ENCODE data around the gene DCAF8.

DCAF8 gene

DNA sequence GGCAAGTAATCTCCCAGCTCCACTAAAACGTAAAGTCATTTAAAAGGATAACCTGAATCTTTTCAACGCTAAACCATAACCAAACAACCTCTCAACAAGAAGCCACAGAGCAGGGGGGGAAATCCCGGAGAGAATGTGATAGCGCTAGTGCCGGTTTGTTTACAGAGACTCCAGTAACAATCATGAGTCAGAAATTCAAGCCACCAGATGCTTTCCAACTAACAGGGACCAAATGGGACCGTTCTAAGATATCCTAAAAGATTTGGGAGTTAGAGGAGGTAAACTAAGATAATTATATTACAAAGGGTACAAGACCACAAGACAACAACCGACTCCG lies 825 bp downstream of the DCAF8 start:
- DNase-seq (ENCODE audit: low spot score): no peak
- TF ChIP-seq, protein P1, sequence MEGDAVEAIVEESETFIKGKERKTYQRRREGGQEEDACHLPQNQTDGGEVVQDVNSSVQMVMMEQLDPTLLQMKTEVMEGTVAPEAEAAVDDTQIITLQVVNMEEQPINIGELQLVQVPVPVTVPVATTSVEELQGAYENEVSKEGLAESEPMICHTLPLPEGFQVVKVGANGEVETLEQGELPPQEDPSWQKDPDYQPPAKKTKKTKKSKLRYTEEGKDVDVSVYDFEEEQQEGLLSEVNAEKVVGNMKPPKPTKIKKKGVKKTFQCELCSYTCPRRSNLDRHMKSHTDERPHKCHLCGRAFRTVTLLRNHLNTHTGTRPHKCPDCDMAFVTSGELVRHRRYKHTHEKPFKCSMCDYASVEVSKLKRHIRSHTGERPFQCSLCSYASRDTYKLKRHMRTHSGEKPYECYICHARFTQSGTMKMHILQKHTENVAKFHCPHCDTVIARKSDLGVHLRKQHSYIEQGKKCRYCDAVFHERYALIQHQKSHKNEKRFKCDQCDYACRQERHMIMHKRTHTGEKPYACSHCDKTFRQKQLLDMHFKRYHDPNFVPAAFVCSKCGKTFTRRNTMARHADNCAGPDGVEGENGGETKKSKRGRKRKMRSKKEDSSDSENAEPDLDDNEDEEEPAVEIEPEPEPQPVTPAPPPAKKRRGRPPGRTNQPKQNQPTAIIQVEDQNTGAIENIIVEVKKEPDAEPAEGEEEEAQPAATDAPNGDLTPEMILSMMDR (IDR thresholded peaks at IDR 0.05): no peak

DNA sequence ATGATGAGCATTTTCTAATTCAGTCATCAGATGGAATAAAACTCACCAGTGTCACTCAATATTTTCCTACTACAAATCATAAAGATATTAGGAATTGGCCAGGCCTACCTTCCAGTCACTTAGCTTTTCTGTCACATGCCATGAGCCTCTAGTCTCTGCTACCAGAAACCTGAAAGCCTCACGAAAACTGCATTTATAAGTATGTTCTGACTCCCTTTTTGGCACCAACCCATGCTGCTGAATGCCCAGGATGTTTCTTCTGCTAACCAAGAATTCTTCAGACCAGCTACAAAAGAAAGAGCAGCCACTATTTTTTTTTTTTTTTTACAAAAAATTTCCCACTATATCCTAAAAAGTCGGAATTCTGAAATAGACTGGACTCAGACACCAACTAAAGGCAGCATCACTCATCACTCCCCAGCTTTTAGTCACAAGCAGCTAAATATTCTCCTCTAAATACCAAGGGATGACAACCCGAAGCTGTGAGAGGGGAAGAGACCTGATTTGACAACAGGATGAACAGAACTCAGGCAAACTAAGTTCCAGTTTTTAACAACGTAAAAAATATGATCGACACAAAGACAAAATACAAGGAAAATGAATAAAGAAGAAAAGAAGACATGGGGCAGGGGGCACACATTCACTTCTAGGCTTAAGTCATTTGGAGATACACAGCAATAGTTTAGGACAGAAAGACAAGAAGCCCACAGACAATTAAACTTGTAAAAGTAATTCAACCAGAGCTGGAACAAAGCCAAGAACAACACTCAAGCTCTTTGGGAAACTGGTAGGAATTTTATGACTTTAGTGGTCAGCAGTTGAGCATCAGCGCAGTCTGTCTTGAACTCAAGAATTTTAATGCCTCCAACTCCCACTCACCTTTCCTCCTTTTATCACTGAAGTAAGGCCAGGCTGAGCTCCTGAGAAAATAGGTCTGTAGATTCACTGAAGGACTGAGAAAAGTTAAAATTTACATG lies 1.7 kb downstream of the DCAF8 start:
- Histone ChIP-seq H3K4me3 (peak overlapping the region; percentile 99), H3K27ac (peak overlapping the region; percentile 99)
- DNase-seq (ENCODE audit: low spot score): no peak
- TF ChIP-seq, protein P1 (IDR thresholded peaks at IDR 0.05): no peak

More for the DNA sequence above, 825 bp downstream of the DCAF8 start:
- H3K4me3 ChIP-seq: peak overlapping the region; percentile 99
- peak overlapping the region; percentile 99 for H3K27ac ChIP-seq

DNA sequence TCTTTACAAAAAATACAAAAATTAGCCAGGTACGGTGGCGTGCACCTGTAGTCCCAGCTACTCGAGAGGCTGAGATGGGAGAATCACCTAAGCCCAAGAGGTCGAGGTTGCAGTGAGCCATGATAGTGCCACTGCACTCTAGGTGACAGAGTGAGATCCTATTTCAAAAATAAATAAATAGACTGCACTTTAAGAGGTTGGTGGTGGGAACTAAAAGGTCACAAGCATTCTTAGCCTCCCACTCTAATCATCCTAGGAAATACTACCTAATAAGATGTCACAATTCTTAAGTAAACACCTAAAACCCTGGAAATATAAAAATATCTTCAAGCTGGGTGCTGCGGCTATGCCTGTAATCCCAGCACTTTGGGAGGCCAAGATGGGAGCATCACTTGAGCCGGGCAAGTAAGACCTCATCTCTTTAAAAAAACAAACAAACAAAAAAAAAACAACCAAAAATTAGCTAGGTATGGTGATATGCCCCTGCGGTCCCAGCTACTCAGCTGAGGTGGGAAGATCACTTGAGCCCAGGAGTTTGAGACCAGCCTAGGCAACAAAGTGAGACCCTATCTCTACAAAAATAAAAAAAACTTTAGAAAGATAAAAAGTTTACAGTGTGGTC lies 4.1 kb downstream of the DCAF8 start:
- no peak for DNase-seq (ENCODE audit: low spot score)
- Histone ChIP-seq H3K4me3 (no peak overlapping the region), H3K27ac (no peak overlapping the region)
- TF ChIP-seq, protein P1 (IDR thresholded peaks at IDR 0.05): no peak

- TF ChIP-seq, protein P1 (IDR thresholded peaks at IDR 0.05): no peak
- no peak for DNase-seq (ENCODE audit: low spot score)
- Histone ChIP-seq H3K27ac (no peak overlapping the region), H3K4me3 (no peak overlapping the region)
These were observed 4.8 kb downstream of the DCAF8 start for GRCh38 chr1:160257411-160258015.

DNA sequence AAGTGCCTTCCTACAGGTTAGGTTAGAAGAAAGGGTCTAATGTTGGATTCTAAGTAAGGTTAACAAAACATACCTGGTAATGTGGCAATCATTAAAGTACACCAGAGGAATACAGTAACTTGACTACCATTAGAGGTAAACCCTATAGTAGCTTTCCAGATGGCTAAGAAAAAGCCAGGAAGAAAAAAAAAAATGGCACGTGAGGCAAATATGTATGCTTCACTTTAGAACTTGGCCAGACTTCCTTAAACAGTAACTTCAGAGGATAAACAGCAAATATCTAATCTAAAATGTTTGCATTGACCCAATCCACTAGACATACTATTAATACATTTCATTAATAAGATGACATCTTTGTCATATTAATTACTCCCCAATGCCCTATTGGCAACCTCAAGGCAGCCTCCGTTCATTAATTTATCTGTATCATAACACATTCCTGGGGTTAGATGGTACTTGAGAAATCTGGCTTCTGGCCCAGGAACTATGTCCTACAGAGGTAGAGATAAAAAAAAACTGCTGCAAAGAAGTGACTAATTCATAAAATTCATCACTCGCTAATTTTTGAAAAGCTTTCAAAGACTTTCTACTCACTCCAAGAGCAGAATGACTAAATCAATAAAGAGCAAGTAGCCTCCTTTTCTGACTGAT lies 5.8 kb downstream of the DCAF8 start:
- DNase-seq (ENCODE audit: low spot score): no peak
- TF ChIP-seq, protein P1 (IDR thresholded peaks at IDR 0.05): no peak
- Histone ChIP-seq H3K4me3 (no peak overlapping the region), H3K27ac (no peak overlapping the region)

DNA sequence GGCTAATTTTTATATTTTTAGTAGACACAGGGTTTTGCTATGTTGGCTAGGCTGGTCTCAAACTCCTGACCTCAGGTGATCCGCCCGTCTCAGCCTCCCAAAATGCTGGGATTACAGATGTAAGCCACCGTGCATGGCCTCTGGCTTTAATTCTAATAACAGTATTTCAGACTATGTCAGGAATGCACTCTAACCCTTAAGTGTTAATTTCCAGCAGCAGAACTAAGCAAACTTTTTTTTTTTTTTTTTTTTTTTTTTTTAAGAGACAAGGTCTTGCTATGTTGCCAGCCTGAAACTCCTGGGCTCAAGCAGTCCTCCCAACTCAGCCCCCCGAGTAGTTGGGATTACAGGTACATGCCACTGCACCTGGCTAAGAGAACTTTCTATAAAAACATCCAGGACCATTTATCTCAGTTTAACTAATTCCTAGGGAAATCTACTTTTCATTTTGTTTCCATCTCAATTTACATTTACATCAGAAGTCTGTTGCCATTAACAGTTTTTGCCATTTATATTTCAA lies 6.5 kb downstream of the DCAF8 start:
- no peak for DNase-seq (ENCODE audit: low spot score)
- TF ChIP-seq, protein P1 (IDR thresholded peaks at IDR 0.05): no peak
- H3K27ac ChIP-seq: no peak overlapping the region
- H3K4me3 ChIP-seq: no peak overlapping the region

All from coronary artery (tissue), 2 donors.